SK-N-MC (cell line): ENCODE data around the gene BRI3BP.

Experiments used
- EZH2 ChIP-seq: fragments of 200-600 bp; sonication (generic); IDR thresholded peaks from one replicate; pipeline ENCODE4 v1.6.1; 2017; ENCODE audit warnings: antibody characterized with exemption
- FOXP2 ChIP-seq: optimal IDR thresholded peaks from 2 replicates; pipeline ENCODE3; 2011; ENCODE audit warnings: mild to moderate bottlenecking, moderate library complexity; ENCODE audit not compliant: insufficient read depth; ENCODE audit errors: extremely low read length, control extremely low read depth
- POLR2AphosphoS5 ChIP-seq: IDR thresholded peaks from 2 replicates; pipeline ENCODE4 v1.6.1; 2012; ENCODE audit warnings: mild to moderate bottlenecking, low read depth, low read length, borderline replicate concordance

DNA sequence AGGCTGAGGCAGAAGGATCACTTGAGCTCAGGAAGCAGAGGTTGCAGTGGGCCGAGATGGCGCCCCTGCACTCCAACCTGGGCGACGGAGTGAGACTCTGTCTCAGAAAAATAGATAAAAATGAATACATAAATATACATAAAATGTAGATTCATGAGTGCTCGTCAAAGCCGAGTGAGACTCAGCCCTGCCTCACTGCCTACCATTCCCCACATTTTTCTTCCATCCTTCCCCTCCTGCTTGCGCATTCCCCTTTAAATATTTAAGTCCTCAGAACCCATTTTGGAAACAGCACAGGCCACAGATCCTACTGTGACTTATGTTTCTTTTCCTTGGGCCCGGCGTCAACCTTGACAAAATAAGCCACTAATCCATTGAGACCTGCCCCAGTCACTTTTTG lies 39.8 kb downstream of the BRI3BP start:
- TF ChIP-seq EZH2 = no peak
- TF ChIP-seq POLR2AphosphoS5 = no peak
- TF ChIP-seq FOXP2 = no peak
